HepG2 (cell line): ENCODE measurements around the gene CD24. TPM values are rescaled to one million over a fixed set of nuclear protein-coding genes. Genes with fewer than 3 reads are reported as not detected.
A peak's percentile ranks its signal among the peaks of the same experiment; 100 is the strongest.

Source experiments
- ATAC-seq: fragments of 200-7000 bp; cut with Tn5 transposase; 3 replicates; pipeline ENCODE4 v1.9.1; 2020; ENCODE audit warnings: mild to moderate bottlenecking, moderate library complexity
- BruUV-seq: library from RNA; stranded (reverse); fragments of 400-500 nt; replicated peaks from 2 replicates; lab custom pipeline; 2021; lab: Mats Ljungman, UMichigan
- CTCF ChIA-PET: fragments of 300-600 bp; formaldehyde crosslinking; extraction: SDS; loops from one replicate; lab custom pipeline; 2021; ENCODE audit warnings: low total read pairs, inconsistent platforms, low intra/inter-chr PET ratio; lab: Yijun Ruan, JAX
- POLR2A ChIA-PET: fragments of 350-600 bp; sonication (Branson Sonifier 250); formaldehyde crosslinking; loops from one replicate; lab custom pipeline; 2020; ENCODE audit warnings: antibody characterized with exemption, inconsistent platforms; lab: Yijun Ruan, JAX
- DNase-seq: peaks from one replicate; pipeline ENCODE4 v3.0.0-alpha.2; 2015; ENCODE audit warnings: low spot score
- FAIRE-seq: peaks from 3 replicates; lab custom pipeline; 2011; peaks lifted over from hg19 to GRCh38; lab: Jason Lieb, UNC
- H2AFZ ChIP-seq: one replicate; pipeline ENCODE4 v1.6.1; 2011; ENCODE audit warnings: low read length, inconsistent platforms
- H3K27ac ChIP-seq: fragments of 300-600 bp; 3 replicates; pipeline ENCODE4 v1.8.0; 2011; ENCODE audit warnings: mixed run types, mild to moderate bottlenecking, mixed read lengths, low read length, inconsistent platforms; ENCODE audit not compliant: insufficient read depth; ENCODE audit errors: extremely low read length
- H3K27me3 ChIP-seq, 2 experiments: fragments of 200-600 bp in 1 of 2; 2 replicates in 1 of 2; 3 replicates in 1 of 2; pipeline versions ENCODE4 v1.6.0 to v1.8.0; 2011; ENCODE audit warnings: low read length in 2 of 2, mild to moderate bottlenecking in 2 of 2, moderate library complexity in 2 of 2, inconsistent platforms in 1 of 2; ENCODE audit not compliant: insufficient read depth in 2 of 2, control insufficient read depth in 1 of 2
- H3K36me3 ChIP-seq, 2 experiments: fragments of 200-600 bp in 1 of 2; replicated peaks in 1 of 2; 2 replicates in 1 of 2; 3 replicates in 1 of 2; pipeline versions ENCODE4 v1.5.1 to v1.8.0; 2011; ENCODE audit warnings: low read length in 2 of 2, inconsistent platforms in 1 of 2; ENCODE audit not compliant: insufficient read depth in 2 of 2, control insufficient read depth in 1 of 2
- H3K4me1 ChIP-seq: 2 replicates; pipeline ENCODE4 v1.5.1; 2012; ENCODE audit warnings: low read length, inconsistent platforms; ENCODE audit not compliant: insufficient read depth
- H3K4me2 ChIP-seq: 2 replicates; pipeline ENCODE4 v1.6.0; 2011; ENCODE audit warnings: low read depth, low read length, inconsistent platforms
- H3K4me3 ChIP-seq, 3 experiments: fragments of 200-600 bp in 1 of 3; sonication (generic), shearing (Covaris generic) in 1 of 3; replicated peaks in 1 of 3; 2 replicates each; pipeline ENCODE4 v1.5.1; 2011 to 2016; ENCODE audit warnings: low read length in 3 of 3, inconsistent platforms in 2 of 3, low read depth in 2 of 3, mild to moderate bottlenecking in 2 of 3, control low read depth in 1 of 3, mixed read lengths in 1 of 3; ENCODE audit not compliant: insufficient read depth in 1 of 3
- H3K79me2 ChIP-seq: one replicate; pipeline ENCODE4 v1.6.1; 2011; ENCODE audit warnings: low read length, inconsistent platforms; ENCODE audit not compliant: insufficient read depth
- H3K9ac ChIP-seq: 2 replicates; pipeline ENCODE4 v1.6.0; 2011; ENCODE audit warnings: mild to moderate bottlenecking, low read depth, low read length, inconsistent platforms; ENCODE audit not compliant: insufficient read depth
- H3K9me3 ChIP-seq: 2 replicates; pipeline ENCODE4 v1.5.1; 2012; ENCODE audit warnings: mild to moderate bottlenecking, low read length
- H4K20me1 ChIP-seq: 2 replicates; pipeline ENCODE4 v1.6.0; 2011; ENCODE audit warnings: inconsistent platforms, mild to moderate bottlenecking, low read length, moderate library complexity; ENCODE audit not compliant: insufficient read depth
- BORCS8-MEF2B ChIP-seq: sonication (generic); formaldehyde crosslinking; IDR thresholded peaks from 2 replicates; pipeline ENCODE4 v1.8.0; 2022; ENCODE audit warnings: mild to moderate bottlenecking, missing genetic modification reagents
- CCAR2 ChIP-seq: fragments of 200-400 bp; formaldehyde crosslinking; optimal IDR thresholded peaks from 2 replicates; pipeline ENCODE3; 2018; ENCODE audit warnings: low read depth, mild to moderate bottlenecking, low read length, moderate library complexity
- HNRNPUL1 ChIP-seq: fragments of 200-400 bp; formaldehyde crosslinking; IDR thresholded peaks from 2 replicates; pipeline ENCODE4 v1.6.1; 2017; ENCODE audit warnings: low read depth, mild to moderate bottlenecking, low read length, moderate library complexity
- KLF12 ChIP-seq: sonication (generic); formaldehyde crosslinking; IDR thresholded peaks from 2 replicates; pipeline ENCODE4 v1.4.0; 2020; ENCODE audit warnings: missing genetic modification reagents, borderline replicate concordance
- MAFG ChIP-seq: sonication (generic); formaldehyde crosslinking; IDR thresholded peaks from 2 replicates; pipeline ENCODE4 v1.5.1; 2020; ENCODE audit warnings: mild to moderate bottlenecking, missing genetic modification reagents
- MBD4 ChIP-seq: IDR thresholded peaks from 2 replicates; pipeline ENCODE4 v1.6.1; 2012; ENCODE audit warnings: low read length, inconsistent platforms, borderline replicate concordance
- RNF219 ChIP-seq: sonication (generic); formaldehyde crosslinking; IDR thresholded peaks from 2 replicates; pipeline ENCODE4 v1.5.0; 2020; ENCODE audit warnings: mild to moderate bottlenecking, missing genetic modification reagents
- SMAD1 ChIP-seq: sonication (generic); formaldehyde crosslinking; IDR thresholded peaks from 2 replicates; pipeline ENCODE4 v1.4.0; 2020; ENCODE audit warnings: missing genetic modification reagents, low read depth, mild to moderate bottlenecking, borderline replicate concordance
- TFE3 ChIP-seq: IDR thresholded peaks from 2 replicates; pipeline ENCODE4 v1.6.1; 2016
- ZBTB2 ChIP-seq: sonication (generic); formaldehyde crosslinking; IDR thresholded peaks from 2 replicates; pipeline ENCODE4 v1.8.0; 2022; ENCODE audit warnings: low read depth, missing genetic modification reagents
- ZNF30 ChIP-seq: sonication (generic); formaldehyde crosslinking; IDR thresholded peaks from 2 replicates; pipeline ENCODE4 v1.5.0; 2020; ENCODE audit warnings: mild to moderate bottlenecking, missing genetic modification reagents
- ZNF512 ChIP-seq: sonication (generic); formaldehyde crosslinking; IDR thresholded peaks from 2 replicates; pipeline ENCODE4 v1.4.0; 2020; ENCODE audit warnings: mild to moderate bottlenecking, missing genetic modification reagents
- WGBS: methylation state at CpG from one replicate; pipeline ENCODE4 v1.1.6; 2017; ENCODE audit warnings: low lambda C conversion rate; 5-methylcytosine and 5-hydroxymethylcytosine counted together
- in situ Hi-C: cut with HindIII; loops from 2 replicates; pipeline ENCODE4 v1.10.0; 2017; ENCODE audit warnings: low pct_unique_long_range_greater_than_20kb; ENCODE audit not compliant: extremely low pct_ligation_motif_present
- intact Hi-C: fragments of 100-400 bp; cut with micrococcal nuclease; formaldehyde crosslinking; loops from one replicate; pipeline ENCODE4 v1.10.0; 2022; ENCODE audit not compliant: unreplicated experiment
- polyA plus RNA-seq, 8 experiments: library from polyadenylated mRNA; depleted of rRNA in 3 of 8; stranded (reverse) in 7 of 8; unstranded in 1 of 8; fragments of >200 nt; fragmentation: Illumina TruSeq in 4 of 8; extraction: Trizol in 4 of 8; gene quantifications; 2 replicates each; pipeline versions ENCODE4 v1.2.1 to v1.2.3, GENCODE V29; 2011 to 2016; ENCODE audit warnings: low read depth in 4 of 8, missing spikeins in 1 of 8, mixed read lengths in 1 of 8; ENCODE audit not compliant: insufficient read depth in 1 of 8
- total RNA-seq, 5 experiments: library from RNA; depleted of rRNA; stranded (reverse); fragments of >200 nt; fragmentation: Illumina TruSeq; extraction: Trizol; gene quantifications; 2 replicates each; pipeline ENCODE4 v1.2.3, GENCODE V29; 2016; ENCODE audit warnings: low read depth in 1 of 5

Gene CD24
- total and polyA plus RNA-seq, 2 of the 13 experiments (the other 11 are each of a cell fraction or from before 2014, with no cell fraction given), result 11.3 to 30.5 TPM

GRCh38 chr6:106939848-106940247 lies 34.7 kb downstream of the CD24 start:
- CTCF ChIA-PET, result no interaction called here

GRCh38 chr6:106939208-106939607 lies 35.3 kb downstream of the CD24 start:
- no peak overlapping the region for H2AFZ ChIP-seq
- H3K79me2 ChIP-seq, result no peaks in the 10 kb centered on the region
- ChIA-PET POLR2A (no interaction called here), CTCF (no interaction called here)
- BruUV-seq, result no TSS peak
- 61% methylated on average over 3 of the region's 3 CpGs for WGBS
- DNase-seq, result no peak
- in situ Hi-C loops, result no loop called here
- H3K4me3 ChIP-seq, result no peak overlapping the region
- no peaks in the 10 kb centered on the region for H3K36me3 ChIP-seq
- H3K9me3 ChIP-seq, result no peaks in the 10 kb centered on the region
- H3K27me3 ChIP-seq, result no peaks in the 10 kb centered on the region; a peak in 1 of 5 replicates
- intact Hi-C loops, result no loop called here
- no peak overlapping the region for H3K4me2 ChIP-seq
- no peak for FAIRE-seq
- H4K20me1 ChIP-seq, result no peaks in the 10 kb centered on the region
- no peak overlapping the region for H3K27ac ChIP-seq
- peaks cover 4% of the 10 kb centered on the region; the same call in 1 of the 2 replicates for H3K4me1 ChIP-seq
- ATAC-seq, result no peak
- no peak overlapping the region for H3K9ac ChIP-seq
- TF ChIP-seq MAFG (CRISPR knock-in tag), result no peak
- no peak for TF ChIP-seq HNRNPUL1
- no peak for TF ChIP-seq ZNF512 (CRISPR knock-in tag)
- no peak for TF ChIP-seq RNF219 (CRISPR knock-in tag)
- TF ChIP-seq SMAD1 (CRISPR knock-in tag), result no peak
- no peak for TF ChIP-seq TFE3 (CRISPR knock-in tag)
- no peak for TF ChIP-seq KLF12 (CRISPR knock-in tag)
- TF ChIP-seq CCAR2, result no peak
- no peak for TF ChIP-seq MBD4
- TF ChIP-seq ZBTB2 (CRISPR knock-in tag), result no peak

More at GRCh38 chr6:106939848-106940247, 34.7 kb downstream of the CD24 start:
- in situ Hi-C loops, result no loop called here
- Histone ChIP-seq H3K4me3 (no peak overlapping the region), H3K36me3 (no peaks in the 10 kb centered on the region), H3K79me2 (no peaks in the 10 kb centered on the region), H4K20me1 (no peaks in the 10 kb centered on the region), H3K27ac (no peak overlapping the region), H3K4me1 (peaks cover 4% of the 10 kb centered on the region; the same call in 1 of the 2 replicates), H2AFZ (no peak overlapping the region), H3K9me3 (no peaks in the 10 kb centered on the region), H3K9ac (no peak overlapping the region), H3K27me3 (no peaks in the 10 kb centered on the region; a peak in 1 of 5 replicates), H3K4me2 (peak overlapping the region; percentile 37; the same call in 1 of the 2 replicates)
- no peak for ATAC-seq
- intact Hi-C loops, result no loop called here
- WGBS, result 22% methylated on average over 9 of the region's 9 CpGs
- BruUV-seq, result no TSS peak
- POLR2A ChIA-PET, result no interaction called here
- TF ChIP-seq ZNF30, result no peak
- TF ChIP-seq BORCS8-MEF2B, result no peak
- FAIRE-seq, result no peak
- no peak for DNase-seq
